GM12801 (cell line): ENCODE data around the gene CKB.

ENCODE experiments used
- TF ChIP-seq, protein P1 (sequence below): IDR thresholded peaks from one replicate; pipeline ENCODE4 v1.5.1; 2011; ENCODE audit warnings: control low read depth; ENCODE audit not compliant: insufficient read length; ENCODE audit errors: extremely low read depth

Gene CKB

DNA sequence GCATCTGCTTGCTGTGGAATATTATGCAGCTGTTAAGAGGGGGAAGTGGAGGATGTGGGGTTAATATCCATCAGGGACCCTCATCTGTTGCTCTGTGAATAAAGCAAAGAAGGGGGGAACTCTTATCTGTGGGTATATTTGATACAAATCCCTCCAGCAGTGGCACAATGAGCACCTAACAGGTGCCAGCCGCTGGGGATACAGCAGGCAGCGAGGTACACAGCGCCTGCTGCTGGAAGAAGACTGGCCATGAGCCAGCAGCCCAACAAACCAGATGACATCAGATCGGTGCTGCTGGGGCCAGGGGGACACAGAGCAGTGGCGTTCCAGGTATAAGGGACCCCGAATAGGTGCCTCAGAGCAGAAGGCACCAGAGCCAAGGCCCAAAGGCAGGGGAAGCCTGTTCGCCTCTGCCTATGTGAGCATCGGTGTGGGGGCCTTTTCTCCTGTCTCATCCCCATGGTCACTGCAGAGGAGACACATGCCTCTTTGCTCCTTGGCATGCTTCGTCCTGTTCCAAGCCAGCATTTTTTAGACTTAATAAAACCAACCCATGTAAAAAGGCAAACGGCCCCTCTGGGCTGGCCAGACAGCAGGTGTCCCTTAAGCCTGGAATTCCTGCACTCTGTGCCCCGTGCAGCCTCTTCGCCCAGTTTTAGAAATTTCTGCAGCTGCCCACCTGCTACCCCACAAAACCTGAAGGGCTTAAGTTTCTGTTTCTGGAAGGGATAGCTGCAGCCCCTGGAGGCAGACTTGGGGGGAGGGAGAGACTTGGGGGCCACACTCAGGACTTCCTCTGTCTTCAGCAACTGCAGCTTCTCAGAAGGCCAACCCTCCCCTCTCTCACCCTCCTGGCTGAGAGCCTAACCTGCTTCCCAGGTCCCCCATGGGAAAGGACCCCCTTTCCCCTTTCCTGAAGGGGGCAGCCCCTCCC lies 1.6 kb upstream of the CKB start:
- TF ChIP-seq, protein P1, sequence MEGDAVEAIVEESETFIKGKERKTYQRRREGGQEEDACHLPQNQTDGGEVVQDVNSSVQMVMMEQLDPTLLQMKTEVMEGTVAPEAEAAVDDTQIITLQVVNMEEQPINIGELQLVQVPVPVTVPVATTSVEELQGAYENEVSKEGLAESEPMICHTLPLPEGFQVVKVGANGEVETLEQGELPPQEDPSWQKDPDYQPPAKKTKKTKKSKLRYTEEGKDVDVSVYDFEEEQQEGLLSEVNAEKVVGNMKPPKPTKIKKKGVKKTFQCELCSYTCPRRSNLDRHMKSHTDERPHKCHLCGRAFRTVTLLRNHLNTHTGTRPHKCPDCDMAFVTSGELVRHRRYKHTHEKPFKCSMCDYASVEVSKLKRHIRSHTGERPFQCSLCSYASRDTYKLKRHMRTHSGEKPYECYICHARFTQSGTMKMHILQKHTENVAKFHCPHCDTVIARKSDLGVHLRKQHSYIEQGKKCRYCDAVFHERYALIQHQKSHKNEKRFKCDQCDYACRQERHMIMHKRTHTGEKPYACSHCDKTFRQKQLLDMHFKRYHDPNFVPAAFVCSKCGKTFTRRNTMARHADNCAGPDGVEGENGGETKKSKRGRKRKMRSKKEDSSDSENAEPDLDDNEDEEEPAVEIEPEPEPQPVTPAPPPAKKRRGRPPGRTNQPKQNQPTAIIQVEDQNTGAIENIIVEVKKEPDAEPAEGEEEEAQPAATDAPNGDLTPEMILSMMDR, result no peak

DNA sequence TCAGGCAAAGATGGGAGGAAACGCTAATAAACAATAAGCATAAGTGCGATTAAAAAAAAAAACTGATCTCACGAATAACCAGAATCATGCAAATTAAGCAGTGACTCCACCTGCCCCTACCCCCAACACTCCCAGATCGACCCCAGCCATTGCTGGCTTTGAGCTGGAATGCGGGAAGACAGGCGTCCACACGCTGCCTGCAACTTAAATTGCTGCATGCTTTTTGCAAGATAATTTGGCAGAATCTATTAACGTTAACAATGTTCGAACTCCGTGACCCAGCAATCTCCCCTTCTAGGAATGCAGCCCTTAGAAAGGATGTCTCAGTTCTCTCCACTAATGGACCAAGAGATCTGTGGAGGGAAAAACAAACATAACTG lies 935 bp upstream of the CKB start:
- TF ChIP-seq, protein P1, result no peak

DNA sequence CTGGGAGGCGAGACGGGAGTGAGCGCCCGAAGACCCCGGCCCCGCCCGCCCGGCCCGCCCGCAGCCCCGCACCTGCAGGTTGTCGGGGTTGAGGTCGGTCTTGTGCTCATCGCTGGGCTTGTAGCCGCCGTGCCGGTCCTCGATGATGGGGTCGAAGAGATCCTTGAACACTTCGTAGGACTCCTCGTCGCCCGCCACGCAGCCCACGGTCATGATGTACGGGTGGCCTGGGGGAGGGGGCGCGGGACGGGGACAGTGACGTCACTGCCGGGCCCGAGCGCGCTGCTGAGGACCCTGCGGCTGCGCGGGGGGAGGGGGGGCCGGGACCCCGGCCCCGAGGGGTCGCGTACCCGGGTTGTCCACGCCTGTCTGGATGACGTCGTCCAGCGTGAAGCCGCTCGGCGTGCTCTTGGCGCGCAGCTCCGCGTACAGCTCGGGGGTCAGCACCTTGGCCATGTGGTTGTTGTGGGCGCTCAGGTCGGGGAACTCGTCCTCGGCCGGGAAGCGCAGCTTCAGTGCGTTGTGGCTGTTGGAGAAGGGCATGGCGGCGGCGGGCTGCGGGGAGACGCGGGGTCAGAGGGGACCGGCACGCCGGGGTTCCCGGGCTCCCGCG lies 573 bp downstream of the CKB start:
- TF ChIP-seq, protein P1, result no peak

GRCh38 chr14:103521438-103521950 lies 1.1 kb downstream of the CKB start:
- TF ChIP-seq, protein P1, result no peak

- TF ChIP-seq, protein P1, result no peak
These were observed 1.8 kb downstream of the CKB start for GRCh38 chr14:103520657-103521437.

GRCh38 chr14:103520269-103520656 lies 2.4 kb downstream of the CKB start:
- TF ChIP-seq, protein P1, result no peak

DNA sequence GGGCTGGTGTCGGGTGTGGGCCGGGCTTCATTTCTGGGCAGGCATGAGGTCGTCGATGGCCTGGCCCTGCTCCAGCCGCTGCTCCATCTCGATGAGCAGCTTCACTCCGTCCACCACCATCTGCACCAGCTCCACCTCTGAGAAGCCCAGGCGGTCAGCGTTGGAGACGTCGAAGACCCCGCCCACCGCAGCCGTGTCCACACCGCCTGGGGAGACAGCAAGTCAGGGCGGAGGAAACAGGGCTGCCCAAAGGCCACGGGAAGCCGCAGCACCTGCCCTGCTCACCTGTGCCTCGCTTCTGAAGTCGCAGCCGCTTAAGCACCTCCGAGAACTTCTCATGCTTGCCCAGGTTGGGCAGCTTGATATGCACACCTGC lies 2.8 kb downstream of the CKB start:
- TF ChIP-seq, protein P1, result no peak
